ENCODE data around the gene SRMS. TPM values are rescaled to one million over a fixed set of nuclear protein-coding genes. Genes with fewer than 3 reads are reported as not detected.

SRMS gene
- total and polyA plus RNA-seq, 2 of the 13 experiments (the other 11 are each of a cell fraction or from before 2014, with no cell fraction given), result not detected

- TF ChIP-seq FOXO1 (CRISPR knock-in tag; IDR thresholded peaks at IDR 0.05) (0 out of 2 replicates have a peak, but pooled peaks have one; percentile 21), KAT2B (IDR thresholded peaks at IDR 0.05; ENCODE audit: borderline replicate concordance, low read depth, low read length) (no peak), ZKSCAN1 (IDR thresholded peaks at IDR 0.05; ENCODE audit: low read length) (peak; percentile 88), USF2 (IDR thresholded peaks at IDR 0.05; ENCODE audit: low read depth, low read length) (no peak), USF2 (CRISPR knock-in tag; IDR thresholded peaks at IDR 0.05; ENCODE audit: borderline replicate concordance) (no peak), HNF4G (IDR thresholded peaks at IDR 0.05; ENCODE audit: borderline replicate concordance, low read depth, low read length) (no peak), HNF4G (CRISPR knock-in tag; IDR thresholded peaks at IDR 0.05; ENCODE audit: borderline replicate concordance, low read depth) (no peak), ZNF768 (CRISPR knock-in tag; IDR thresholded peaks at IDR 0.05) (0 out of 2 replicates have a peak, but pooled peaks have one; percentile 14), FOXM1 (CRISPR knock-in tag; IDR thresholded peaks at IDR 0.05) (0 out of 2 replicates have a peak, but pooled peaks have one; percentile 11), PLSCR1 (CRISPR knock-in tag; IDR thresholded peaks at IDR 0.05; ENCODE audit: borderline replicate concordance) (0 out of 2 replicates have a peak, but pooled peaks have one; percentile 56), ZNF12 (CRISPR knock-in tag; IDR thresholded peaks at IDR 0.05) (no peak), ZNF205 (CRISPR knock-in tag; IDR thresholded peaks at IDR 0.05) (no peak), ZNF550 (CRISPR knock-in tag; IDR thresholded peaks at IDR 0.05; ENCODE audit: borderline replicate concordance) (no peak), PCBP1 (IDR thresholded peaks at IDR 0.05; ENCODE audit: borderline replicate concordance, low read depth, low read length) (peak; percentile 69; the same call in 1 of the 2 replicates), DNMT1 (CRISPR knock-in tag; IDR thresholded peaks at IDR 0.05) (0 out of 2 replicates have a peak, but pooled peaks have one; percentile 13), ZNF136 (CRISPR knock-in tag; IDR thresholded peaks at IDR 0.05; ENCODE audit: low read depth) (no peak)
- TF ChIP-seq, protein P1, sequence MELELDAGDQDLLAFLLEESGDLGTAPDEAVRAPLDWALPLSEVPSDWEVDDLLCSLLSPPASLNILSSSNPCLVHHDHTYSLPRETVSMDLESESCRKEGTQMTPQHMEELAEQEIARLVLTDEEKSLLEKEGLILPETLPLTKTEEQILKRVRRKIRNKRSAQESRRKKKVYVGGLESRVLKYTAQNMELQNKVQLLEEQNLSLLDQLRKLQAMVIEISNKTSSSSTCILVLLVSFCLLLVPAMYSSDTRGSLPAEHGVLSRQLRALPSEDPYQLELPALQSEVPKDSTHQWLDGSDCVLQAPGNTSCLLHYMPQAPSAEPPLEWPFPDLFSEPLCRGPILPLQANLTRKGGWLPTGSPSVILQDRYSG (CRISPR knock-in tag; IDR thresholded peaks at IDR 0.05), result no peak
- TF ChIP-seq, protein P2, sequence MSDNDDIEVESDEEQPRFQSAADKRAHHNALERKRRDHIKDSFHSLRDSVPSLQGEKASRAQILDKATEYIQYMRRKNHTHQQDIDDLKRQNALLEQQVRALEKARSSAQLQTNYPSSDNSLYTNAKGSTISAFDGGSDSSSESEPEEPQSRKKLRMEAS (IDR thresholded peaks at IDR 0.05), result 0 out of 2 replicates have a peak, but pooled peaks have one; percentile 27
- TF ChIP-seq, protein P3, sequence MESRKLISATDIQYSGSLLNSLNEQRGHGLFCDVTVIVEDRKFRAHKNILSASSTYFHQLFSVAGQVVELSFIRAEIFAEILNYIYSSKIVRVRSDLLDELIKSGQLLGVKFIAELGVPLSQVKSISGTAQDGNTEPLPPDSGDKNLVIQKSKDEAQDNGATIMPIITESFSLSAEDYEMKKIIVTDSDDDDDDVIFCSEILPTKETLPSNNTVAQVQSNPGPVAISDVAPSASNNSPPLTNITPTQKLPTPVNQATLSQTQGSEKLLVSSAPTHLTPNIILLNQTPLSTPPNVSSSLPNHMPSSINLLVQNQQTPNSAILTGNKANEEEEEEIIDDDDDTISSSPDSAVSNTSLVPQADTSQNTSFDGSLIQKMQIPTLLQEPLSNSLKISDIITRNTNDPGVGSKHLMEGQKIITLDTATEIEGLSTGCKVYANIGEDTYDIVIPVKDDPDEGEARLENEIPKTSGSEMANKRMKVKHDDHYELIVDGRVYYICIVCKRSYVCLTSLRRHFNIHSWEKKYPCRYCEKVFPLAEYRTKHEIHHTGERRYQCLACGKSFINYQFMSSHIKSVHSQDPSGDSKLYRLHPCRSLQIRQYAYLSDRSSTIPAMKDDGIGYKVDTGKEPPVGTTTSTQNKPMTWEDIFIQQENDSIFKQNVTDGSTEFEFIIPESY (CRISPR knock-in tag; IDR thresholded peaks at IDR 0.05), result no peak
Measured at GRCh38 chr20:63518946-63519667, 28.4 kb downstream of the SRMS start (continued).
